SKM-1 (cell line): ENCODE data around the gene POC1B.

Experiments used
- DNase-seq: peaks from one replicate; lab custom pipeline; 2025; ENCODE audit not compliant: unreplicated experiment; lab: John Stamatoyannopoulos, UW

The POC1B gene

DNA sequence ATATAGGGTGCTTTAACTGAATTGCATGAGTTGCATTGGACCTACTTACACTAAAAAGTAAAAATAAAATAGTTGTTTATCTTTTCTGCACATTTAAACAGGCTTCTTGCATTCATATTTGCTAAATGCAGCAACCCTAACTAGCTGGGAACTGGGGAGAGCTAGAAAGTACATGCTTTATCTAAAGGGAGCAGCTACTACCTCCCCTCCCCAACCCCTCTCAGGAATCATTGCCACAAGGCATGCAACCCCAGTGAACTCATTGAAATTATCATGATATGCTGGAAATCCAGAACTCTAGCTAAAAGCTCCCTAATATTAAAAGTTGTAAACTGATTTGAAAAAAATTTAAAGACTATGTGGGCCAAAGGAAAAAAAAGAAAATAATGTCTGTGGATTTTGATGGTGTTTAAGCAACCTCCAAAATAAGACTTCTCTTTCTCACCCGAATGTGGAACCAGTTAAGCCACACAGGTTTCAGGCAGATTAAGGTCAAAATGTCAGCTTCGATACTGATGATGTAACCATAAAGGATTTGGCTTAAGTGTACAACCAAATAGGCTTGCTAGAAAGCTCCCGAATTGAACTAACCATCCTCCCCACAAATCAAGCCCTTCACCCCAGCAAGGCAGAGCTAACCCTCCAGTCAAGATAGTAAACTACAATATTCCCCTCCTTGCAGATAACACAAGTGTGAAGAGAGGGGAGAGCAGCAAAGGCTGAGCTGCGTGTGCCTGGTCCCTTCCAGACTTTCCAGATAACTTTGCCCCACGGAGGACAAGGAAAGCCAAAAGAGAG lies 13.8 kb upstream of the POC1B start:
- DNase-seq = peak; percentile 0

DNA sequence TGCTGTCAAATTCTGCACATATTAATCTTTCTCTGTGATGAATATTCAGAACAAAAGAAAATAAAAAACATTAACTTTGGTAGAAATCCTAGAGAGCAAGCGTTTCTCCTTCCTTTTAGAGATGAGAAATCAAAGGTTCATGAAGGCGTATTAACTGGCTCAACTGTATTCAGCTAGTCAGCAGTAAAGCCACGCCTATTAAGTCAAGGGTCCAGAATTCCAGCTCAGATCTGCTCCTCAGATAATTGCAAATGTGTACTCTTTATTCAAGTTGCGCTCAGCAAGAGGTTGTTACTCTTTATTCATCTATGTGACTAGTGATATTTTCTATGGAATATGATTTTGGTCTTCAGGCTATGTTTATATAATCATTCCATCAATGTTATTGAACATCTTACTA lies 13.1 kb upstream of the POC1B start:
- DNase-seq = no peak

GRCh38 chr12:89537389-89537788 lies 11.5 kb upstream of the POC1B start:
- DNase-seq = no peak

DNA sequence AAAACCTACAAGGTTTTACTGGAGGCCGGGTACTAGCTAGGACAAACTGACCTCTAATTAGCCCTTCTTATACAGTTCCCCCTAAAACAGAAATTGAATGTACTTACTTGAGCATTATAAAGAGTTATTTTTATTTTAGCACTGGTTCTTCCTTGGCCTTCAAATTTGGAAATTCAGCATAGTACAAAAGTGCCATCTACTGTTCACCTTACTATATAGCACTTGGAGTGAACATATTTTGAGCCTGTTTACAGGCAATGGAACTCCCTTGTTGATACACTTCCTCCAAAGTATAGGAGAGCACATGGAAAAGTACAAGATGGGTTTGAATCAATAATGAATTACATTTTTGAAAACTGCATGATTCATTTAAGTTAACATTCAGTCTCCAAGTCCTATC lies 3.9 kb upstream of the POC1B start:
- peak; percentile 28 for DNase-seq

DNA sequence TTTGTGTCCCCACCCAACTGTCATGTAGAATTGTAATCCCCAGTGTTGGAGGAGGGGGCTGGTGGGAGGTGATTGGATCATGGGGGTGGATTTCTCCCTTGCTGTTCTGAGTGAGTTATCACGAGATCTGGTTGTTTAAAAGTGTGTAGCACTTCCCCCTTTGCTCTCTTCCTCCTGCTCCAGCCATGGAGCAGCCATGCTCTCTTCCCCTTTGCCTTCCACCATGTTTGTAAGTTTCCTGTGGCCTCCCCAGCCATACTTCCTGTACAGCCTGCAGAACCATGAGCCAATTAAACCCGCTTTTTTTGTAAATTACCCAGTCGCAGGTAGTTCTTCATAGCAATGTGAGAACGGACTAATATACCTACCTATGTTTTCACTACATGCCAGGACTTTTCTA lies 2.6 kb upstream of the POC1B start:
- no peak for DNase-seq

DNA sequence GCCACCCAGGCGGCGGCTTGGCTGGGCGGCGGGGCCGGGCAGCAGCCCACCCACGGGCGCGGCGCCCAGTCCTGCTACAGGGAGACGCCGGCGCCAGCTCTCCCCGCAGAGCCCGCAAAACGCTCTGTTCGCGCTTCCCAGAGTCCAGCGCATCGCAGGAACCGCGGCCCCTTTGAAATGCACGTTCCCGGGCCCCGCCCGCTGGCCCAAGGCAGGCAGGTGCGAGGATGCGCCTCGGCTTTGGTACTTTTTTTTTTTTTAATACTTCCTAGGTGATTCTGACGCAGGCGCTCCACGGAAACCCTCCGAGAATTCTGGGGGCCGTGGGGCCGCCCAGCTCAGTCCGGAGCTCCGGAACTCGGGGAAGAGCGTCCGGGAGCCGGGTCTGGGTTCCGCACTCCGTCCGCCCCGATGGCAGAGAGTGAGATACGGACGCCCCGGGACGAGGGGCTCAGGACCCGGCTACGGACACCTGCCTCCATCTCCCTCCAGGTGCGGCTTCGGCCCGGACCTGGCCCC lies 483 bp downstream of the POC1B start:
- DNase-seq = no peak

- peak; percentile 1 for DNase-seq
Observed at GRCh38 chr12:89524541-89525304, 1.1 kb downstream of the POC1B start, which contains the start of gene GALNT4. GALNT4 (minus strand) TSS chr12:89524796; CDS start chr12:89524549, 247 bp downstream.

DNA sequence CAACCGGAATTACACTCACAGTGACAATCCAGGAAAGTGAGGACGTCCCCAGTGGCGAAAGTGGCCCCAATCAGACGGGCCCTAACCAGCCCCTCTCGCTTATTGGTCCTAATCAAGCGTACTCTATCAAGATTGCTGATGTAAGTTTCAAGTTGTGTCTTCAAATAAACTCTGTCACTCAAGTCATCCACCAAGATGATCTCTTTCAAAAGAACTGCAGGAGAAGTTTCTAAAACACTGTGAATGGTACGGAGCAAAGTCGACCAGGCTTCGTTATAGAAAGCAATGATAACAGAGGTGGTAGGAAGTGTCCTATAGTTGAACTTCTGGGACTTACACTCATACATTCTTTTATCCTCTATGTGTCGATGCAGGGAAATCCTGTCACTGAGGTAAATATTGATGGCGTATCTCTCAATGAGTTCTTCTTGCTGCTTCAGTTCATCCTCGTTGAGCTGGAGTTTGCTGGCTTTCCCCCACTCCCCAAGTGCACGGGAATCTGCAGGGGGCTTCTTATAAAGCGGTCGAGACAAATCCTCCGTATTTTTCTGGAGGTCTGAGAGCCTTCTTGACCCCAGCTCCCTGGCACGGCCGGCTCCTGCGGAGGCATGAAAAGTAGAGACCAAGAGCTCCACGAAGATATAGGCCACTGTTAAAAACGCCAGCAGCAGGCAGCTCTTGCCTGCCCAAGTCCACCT lies 1.9 kb downstream of the POC1B start:
- no peak for DNase-seq

DNA sequence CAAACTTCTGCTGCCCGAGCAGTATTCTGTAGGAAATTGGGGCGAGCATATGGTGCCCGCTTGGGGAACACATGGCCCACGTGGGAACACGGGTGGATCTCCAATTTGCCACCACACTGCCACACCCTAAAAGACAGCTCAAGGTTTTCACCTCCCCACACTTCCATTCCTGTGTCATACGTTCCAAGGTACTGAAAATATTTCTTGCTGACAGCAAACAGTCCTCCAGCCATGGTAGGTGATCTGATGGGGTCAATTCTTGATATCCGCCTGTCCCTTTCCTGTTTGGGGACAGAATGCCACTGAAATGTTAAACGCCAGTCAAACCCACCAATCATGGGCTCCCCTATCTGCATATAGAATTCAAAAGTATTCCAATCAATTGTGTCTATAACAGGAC lies 2.5 kb downstream of the POC1B start:
- DNase-seq = no peak

GRCh38 chr12:89521364-89522223 lies 4.3 kb downstream of the POC1B start:
- DNase-seq = no peak

DNA sequence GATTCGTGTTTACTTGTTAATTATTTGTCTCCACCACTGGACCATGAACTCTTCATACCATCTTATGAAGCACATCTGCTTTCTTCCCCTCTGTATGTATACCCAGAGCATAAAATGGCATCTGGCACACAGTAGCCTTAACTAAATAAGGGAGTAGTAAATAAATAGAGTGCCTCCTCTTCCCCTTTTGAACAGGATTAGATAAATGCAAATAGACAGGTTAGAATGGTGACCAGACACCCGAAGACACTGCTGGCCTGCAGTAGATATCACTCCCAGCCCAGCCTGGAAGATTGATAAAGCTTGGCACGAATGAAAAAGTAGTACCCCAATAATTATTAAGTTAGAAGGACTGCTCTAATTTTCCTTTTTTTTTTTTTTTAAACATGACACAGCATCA lies 8.1 kb downstream of the POC1B start:
- DNase-seq = no peak

- DNase-seq = no peak
Observed at GRCh38 chr12:89516633-89517032, 9.2 kb downstream of the POC1B start.

- DNase-seq = no peak
Observed at GRCh38 chr12:89514751-89515150, 11.1 kb downstream of the POC1B start.

- DNase-seq = no peak
Observed at GRCh38 chr12:89513544-89513943, 12.3 kb downstream of the POC1B start.

DNA sequence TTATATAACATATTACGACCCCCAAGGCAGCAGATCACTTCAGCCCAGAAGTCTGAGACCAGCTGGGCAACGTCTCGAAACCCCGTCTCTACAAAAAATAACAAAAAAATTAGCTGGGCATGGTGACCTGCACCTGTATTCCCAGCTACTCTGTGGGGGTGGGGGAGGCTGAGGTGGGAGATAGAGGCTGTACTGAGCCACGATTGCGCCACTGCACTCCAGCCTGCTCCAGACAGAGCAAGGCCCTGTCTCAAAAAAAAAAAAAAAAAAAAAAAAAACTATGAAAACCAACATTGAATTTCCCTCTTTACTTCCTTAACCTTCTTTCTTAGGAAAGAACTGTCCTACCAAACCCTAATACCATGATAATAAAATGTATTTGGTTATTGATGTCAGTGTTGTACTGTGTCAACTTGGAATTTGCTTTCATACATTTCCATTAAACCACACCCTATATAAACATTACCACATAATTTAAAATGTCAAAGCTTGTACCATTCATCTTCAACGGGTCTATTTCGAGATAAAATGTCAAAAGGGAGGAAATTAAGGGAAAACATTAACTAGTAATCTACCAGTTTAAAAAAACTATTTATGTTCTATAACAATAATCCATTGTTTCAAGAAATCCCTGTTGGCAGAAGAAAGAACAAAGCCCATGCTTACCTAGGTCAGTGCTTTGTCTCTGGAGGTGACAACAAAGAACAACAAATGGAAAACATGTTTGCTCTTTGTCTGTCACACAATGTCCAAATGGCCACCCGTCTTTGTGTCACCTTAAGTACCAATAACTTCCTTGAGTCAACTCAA lies 18.6 kb downstream of the POC1B start:
- DNase-seq = no peak

GRCh38 chr12:89506050-89506449 lies 19.8 kb downstream of the POC1B start:
- no peak for DNase-seq

DNA sequence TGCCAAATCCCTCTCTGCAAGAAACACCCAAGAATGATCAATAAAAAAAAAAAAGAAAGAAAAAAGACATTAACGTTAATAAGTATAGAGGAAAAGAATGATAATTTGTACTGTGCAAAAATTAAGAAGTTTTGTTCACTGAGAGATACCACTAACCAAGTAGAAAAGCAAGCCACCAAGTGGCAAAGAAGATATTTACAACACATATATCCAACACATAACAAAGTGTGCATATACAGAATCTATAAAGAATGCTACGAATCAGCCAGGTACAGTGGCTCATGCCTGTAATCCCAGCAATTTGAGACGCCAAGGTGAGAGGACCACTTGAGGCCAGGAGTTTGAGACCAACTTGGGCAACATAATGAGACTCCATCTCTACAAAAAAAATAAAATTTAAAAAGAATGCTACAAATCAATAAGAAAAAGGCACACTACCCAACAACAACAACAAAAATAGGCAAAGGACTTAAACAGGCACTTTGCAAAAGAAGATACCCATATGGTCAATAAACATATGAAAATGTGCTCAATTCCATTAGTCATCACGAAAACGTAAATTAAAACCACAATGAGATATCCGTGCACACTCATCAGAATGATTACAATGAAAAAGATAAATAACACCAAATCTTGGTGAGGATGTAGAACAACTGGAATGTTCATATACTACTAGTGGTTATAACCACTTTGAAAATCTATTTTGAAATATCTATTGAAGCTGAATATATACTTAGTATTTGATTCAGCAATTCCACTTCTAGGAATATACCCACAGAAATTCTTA lies 21.1 kb downstream of the POC1B start:
- DNase-seq = no peak

- no peak for DNase-seq
Observed at GRCh38 chr12:89501793-89502192, 24.1 kb downstream of the POC1B start.

DNA sequence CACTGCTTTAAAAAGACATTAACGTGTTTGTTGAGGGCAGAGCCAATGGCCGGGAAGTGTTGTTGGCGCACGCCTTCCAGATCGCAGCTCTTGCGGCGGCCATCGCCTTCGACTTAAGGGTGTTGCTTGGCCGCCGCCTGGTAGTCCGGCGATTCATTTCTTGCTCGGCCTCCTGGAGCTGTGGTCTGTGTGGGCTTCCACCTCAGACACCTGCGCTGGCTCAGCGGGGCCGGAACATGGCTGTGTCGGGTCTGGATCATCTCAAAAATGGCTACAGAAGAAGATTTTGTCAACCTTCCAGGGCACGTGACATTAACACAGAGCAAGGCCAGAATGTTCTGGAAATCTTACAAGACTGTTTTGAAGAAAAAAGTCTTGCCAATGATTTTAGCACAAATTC lies 26.0 kb downstream of the POC1B start:
- DNase-seq = no peak
